Testis (tissue), 3 donors: ENCODE measurements around the gene IFNG. TPM values are rescaled to one million over a fixed set of nuclear protein-coding genes. Genes with fewer than 3 reads are reported as not detected.

Source experiments
- DNase-seq: peaks from one replicate; pipeline ENCODE4 v3.0.0-alpha.2; 2019
- H3K27ac ChIP-seq, 2 donors: fragments of 200-600 bp; sonication (generic); one replicate each; pipeline ENCODE4 v1.5.1; 2019
- H3K27me3 ChIP-seq: fragments of 200-600 bp; sonication (generic); one replicate; pipeline ENCODE4 v1.5.1; 2019
- H3K36me3 ChIP-seq: fragments of 200-600 bp; sonication (generic); one replicate; pipeline ENCODE4 v1.5.1; 2017; ENCODE audit warnings: low read depth; ENCODE audit errors: missing control alignments
- H3K4me1 ChIP-seq: fragments of 200-600 bp; sonication (generic); one replicate; pipeline ENCODE4 v1.5.1; 2019
- H3K4me3 ChIP-seq, 2 donors: fragments of 200-600 bp; sonication (generic); one replicate each; pipeline ENCODE4 v1.5.1; 2017 to 2019
- H3K9me3 ChIP-seq: fragments of 200-600 bp; sonication (generic); one replicate; pipeline ENCODE4 v1.5.1; 2017
- POLR2A ChIP-seq: fragments of 450-650 bp; IDR thresholded peaks from one replicate; pipeline ENCODE4 v1.6.1; 2017; ENCODE audit warnings: antibody characterized with exemption, mild to moderate bottlenecking, moderate library complexity
- WGBS, 2 donors: methylation state at CpG; one replicate each; pipeline ENCODE4 v1.1.5; 2018; 5-methylcytosine and 5-hydroxymethylcytosine counted together
- intact Hi-C: fragments of 100-400 bp; cut with DNase I; formaldehyde crosslinking; loops from one replicate; pipeline ENCODE4 v1.15.1; 2023; ENCODE audit warnings: low total_unique reads
- polyA plus RNA-seq: library from polyadenylated mRNA; stranded (reverse); fragments of 350-450 nt; fragmentation: Illumina TruSeq; extraction: RNeasy Lipid Tissue Mini Kit (QIAGEN cat#74804); gene quantifications from one replicate; pipeline ENCODE4 v1.2.3, GENCODE V29; 2014; ENCODE audit warnings: low read depth, low replicate concordance; ENCODE audit not compliant: insufficient read depth
- total RNA-seq, 2 donors: library from RNA; depleted of rRNA; stranded (reverse); fragments of >200 nt; gene quantifications; one replicate each; pipeline ENCODE4 v1.2.3, GENCODE V29; 2016
- TF ChIP-seq, protein P1 (sequence below), 3 experiments: fragments of 450-650 bp in 2 of 3; fragments of 200-600 bp in 1 of 3; sonication (generic) in 1 of 3; IDR thresholded peaks; one replicate each; pipeline ENCODE4 v1.5.1; 2016 to 2019; ENCODE audit warnings: antibody characterized with exemption in 3 of 3, mild to moderate bottlenecking in 2 of 3, moderate library complexity in 1 of 3

Gene IFNG
- total and polyA plus RNA-seq, 3 donors from 2014 or later = 0.26 TPM; not detected in 2

DNA sequence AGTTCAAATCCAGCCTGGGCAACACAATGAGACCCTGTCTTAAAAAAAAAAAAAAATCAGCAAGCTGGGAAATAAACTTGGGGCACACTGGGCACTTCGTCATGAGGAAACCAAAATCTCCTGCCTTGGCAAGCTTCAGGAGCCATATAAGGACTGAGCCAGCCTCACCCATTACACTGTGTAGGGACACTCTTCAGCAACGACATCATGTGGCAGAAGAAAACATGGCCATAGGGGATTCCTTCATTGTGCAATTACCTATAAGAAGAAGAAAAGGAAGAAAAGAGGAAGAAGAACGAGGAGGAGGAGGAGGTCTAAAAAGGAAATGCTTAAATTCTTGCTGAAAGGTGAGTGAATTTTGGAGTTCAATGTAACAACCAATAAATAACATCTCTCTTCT is 26.1 kb upstream of the IFNG start:
- Histone ChIP-seq H3K36me3 (no peaks in the 10 kb centered on the region), H3K9me3 (no peaks in the 10 kb centered on the region), H3K27me3 (no peaks in the 10 kb centered on the region), H3K27ac (no peak overlapping the region), H3K4me3 (no peak overlapping the region), H3K4me1 (no peaks in the 10 kb centered on the region)
- intact Hi-C loops = no loop called here
- 76 to 84% methylated on average over 3 of the region's 3 CpGs for WGBS, 2 donors
- DNase-seq = no peak
- TF ChIP-seq POLR2A = no peak
- TF ChIP-seq, protein P1, sequence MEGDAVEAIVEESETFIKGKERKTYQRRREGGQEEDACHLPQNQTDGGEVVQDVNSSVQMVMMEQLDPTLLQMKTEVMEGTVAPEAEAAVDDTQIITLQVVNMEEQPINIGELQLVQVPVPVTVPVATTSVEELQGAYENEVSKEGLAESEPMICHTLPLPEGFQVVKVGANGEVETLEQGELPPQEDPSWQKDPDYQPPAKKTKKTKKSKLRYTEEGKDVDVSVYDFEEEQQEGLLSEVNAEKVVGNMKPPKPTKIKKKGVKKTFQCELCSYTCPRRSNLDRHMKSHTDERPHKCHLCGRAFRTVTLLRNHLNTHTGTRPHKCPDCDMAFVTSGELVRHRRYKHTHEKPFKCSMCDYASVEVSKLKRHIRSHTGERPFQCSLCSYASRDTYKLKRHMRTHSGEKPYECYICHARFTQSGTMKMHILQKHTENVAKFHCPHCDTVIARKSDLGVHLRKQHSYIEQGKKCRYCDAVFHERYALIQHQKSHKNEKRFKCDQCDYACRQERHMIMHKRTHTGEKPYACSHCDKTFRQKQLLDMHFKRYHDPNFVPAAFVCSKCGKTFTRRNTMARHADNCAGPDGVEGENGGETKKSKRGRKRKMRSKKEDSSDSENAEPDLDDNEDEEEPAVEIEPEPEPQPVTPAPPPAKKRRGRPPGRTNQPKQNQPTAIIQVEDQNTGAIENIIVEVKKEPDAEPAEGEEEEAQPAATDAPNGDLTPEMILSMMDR (IDR thresholded peaks at IDR 0.05) = no peak

DNA sequence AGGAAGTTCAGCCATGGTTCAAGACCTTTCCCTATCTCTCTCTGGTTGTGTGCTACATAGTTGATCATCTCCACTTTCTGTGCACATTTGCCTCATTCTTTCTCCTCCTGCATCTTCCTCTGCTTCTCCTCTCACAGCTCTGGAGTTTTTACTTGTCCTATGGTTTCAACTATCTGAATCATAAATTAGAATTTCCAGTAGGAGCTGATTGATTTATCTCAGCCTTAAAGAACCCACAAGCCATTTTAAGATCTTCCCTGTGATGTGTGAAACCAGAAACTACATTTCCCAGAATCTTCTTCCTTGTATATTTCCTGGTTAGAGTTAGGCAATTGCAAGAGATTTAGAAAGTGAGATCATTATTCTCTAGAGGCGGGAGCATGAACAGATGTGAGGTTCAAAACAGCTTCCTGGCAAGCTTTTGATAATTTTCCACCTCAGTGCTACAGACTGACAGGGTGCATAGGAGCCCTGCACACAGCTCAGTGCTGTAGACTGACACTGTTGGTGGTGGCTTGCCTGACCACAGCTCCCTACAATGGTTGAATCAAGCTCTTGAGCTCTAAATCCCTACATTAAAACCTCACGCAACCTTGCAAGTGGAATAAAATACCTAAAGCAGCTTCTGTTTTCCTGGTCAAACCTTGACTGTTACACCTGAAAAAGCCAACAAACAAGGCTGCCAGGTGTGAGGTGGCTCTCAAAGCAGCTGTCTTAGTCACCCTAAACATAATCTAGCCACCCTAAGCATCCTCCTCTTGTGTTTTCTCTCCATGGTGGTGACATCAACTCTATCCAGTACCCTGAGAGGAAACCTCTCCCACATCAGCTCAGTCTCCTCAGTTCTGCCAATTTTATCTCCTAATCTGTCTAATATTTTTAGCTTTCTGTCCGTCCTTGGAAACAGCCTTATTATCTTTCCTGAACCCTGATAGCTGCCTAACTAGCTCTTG is 21.5 kb upstream of the IFNG start:
- Histone ChIP-seq H3K4me3 (no peak overlapping the region), H3K4me1 (no peaks in the 10 kb centered on the region), H3K36me3 (no peaks in the 10 kb centered on the region), H3K27ac (no peak overlapping the region), H3K27me3 (no peaks in the 10 kb centered on the region), H3K9me3 (no peaks in the 10 kb centered on the region)
- intact Hi-C loops = no loop called here
- 68 to 79% methylated on average over 3 of the region's 3 CpGs for WGBS, 2 donors
- TF ChIP-seq, protein P1 (IDR thresholded peaks at IDR 0.05) = no peak
- no peak for TF ChIP-seq POLR2A
- no peak for DNase-seq

DNA sequence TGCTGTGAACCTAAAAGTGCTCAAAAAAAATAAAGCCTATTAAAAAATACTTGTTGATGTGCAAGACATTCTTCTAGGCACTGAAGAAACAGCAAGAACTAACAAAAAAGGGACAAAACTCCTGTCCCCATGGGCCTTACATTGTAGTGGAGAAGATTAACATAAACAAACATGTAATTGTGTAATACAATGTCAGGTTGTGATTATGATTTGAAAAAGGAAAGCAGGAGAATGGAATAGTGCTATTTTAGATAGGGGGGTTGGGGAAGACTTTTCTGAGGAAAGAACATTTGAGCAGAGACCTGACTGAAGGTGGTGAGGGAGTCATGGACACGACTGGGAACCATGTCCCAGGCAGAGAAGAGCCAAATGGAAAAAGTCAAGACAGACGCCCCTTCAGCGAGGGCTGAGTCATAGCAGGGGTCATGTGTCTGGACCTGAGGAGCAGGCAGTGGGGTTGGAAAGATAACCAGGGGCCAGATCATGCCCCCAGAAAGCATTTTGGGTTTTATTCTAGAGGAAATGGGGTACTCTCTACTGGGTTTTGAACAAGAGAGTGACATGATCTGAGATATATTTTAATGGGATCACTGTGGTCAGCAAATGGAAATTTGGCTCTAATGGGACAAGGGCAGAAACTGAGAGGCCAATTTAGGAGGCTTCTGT is 19.4 kb upstream of the IFNG start:
- intact Hi-C loops = no loop called here
- no peaks in the 10 kb centered on the region for H3K4me1 ChIP-seq
- H3K27ac ChIP-seq = no peak overlapping the region
- H3K27me3 ChIP-seq = no peaks in the 10 kb centered on the region
- no peaks in the 10 kb centered on the region for H3K36me3 ChIP-seq
- H3K4me3 ChIP-seq = no peak overlapping the region
- DNase-seq = no peak
- H3K9me3 ChIP-seq = no peaks in the 10 kb centered on the region
- 67 to 73% methylated on average over 3 of the region's 3 CpGs for WGBS, 2 donors
- no peak for TF ChIP-seq POLR2A
- TF ChIP-seq, protein P1 (IDR thresholded peaks at IDR 0.05) = no peak

DNA sequence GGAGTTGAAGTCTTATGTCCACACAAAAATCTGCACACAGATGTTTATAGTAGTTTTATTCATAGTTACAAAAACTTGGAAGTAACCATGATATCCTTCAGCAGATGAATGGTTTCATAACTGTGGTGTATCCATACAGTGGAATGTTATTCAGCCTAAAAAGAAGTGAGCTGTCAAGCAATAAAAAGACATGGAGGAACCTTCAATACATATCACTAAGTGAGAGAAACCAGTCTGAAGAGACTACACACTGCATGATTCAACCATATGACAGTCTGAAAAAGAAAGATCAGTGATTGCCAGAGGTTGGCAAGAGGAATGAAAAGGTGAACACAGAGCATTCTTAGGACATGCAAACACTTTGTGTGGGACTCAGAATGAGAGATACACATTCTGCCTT is 18.6 kb upstream of the IFNG start:
- intact Hi-C loops = no loop called here
- H3K36me3 ChIP-seq = no peaks in the 10 kb centered on the region
- no peak overlapping the region for H3K27ac ChIP-seq
- no peaks in the 10 kb centered on the region for H3K27me3 ChIP-seq
- H3K4me3 ChIP-seq = no peak overlapping the region
- H3K9me3 ChIP-seq = no peaks in the 10 kb centered on the region
- DNase-seq = no peak
- TF ChIP-seq, protein P1 (IDR thresholded peaks at IDR 0.05) = no peak
- no peak for TF ChIP-seq POLR2A
- no peaks in the 10 kb centered on the region for H3K4me1 ChIP-seq
